K562 (cell line): ENCODE measurements around the gene SMIM13. TPM values are rescaled to one million over a fixed set of nuclear protein-coding genes. Genes with fewer than 3 reads are reported as not detected.

Experiments
- CEBPG ChIP-seq, 3 experiments: fragments of 200-800 bp in 1 of 3; sonication (Bioruptor generic) in 1 of 3; sonication (generic) in 1 of 3; formaldehyde crosslinking in 1 of 3; IDR thresholded peaks in 2 of 3; conservative IDR thresholded peaks in 1 of 3; 2 replicates each; pipeline versions ENCODE4 v1.6.1 to v1.8.0; 2016 to 2022; ENCODE audit warnings: missing compliant biosample characterization in 2 of 3, missing genetic modification characterization in 2 of 3, mild to moderate bottlenecking in 1 of 3, missing genetic modification reagents in 1 of 3
- DMBX1 ChIP-seq: fragments of 250-450 bp; sonication (Bioruptor Pico); IDR thresholded peaks from 2 replicates; pipeline ENCODE4 v1.8.0; 2022; ENCODE audit warnings: inconsistent platforms, mild to moderate bottlenecking, moderate library complexity, borderline replicate concordance
- FOXJ2 ChIP-seq: fragments of 200-800 bp; sonication (Bioruptor generic); IDR thresholded peaks from 2 replicates; pipeline ENCODE4 v1.6.1; 2016; ENCODE audit warnings: missing genetic modification characterization, missing compliant biosample characterization
- HNRNPUL1 ChIP-seq: fragments of 200-400 bp; formaldehyde crosslinking; IDR thresholded peaks from 2 replicates; pipeline ENCODE4 v1.6.1; 2017; ENCODE audit warnings: low read length
- HSF4 ChIP-seq: fragments of 250-450 bp; sonication (Bioruptor Pico); IDR thresholded peaks from 2 replicates; pipeline ENCODE4 v2.1.2; 2022; ENCODE audit warnings: mild to moderate bottlenecking, moderate library complexity, borderline replicate concordance
- IRF2 ChIP-seq: sonication (generic); formaldehyde crosslinking; IDR thresholded peaks from 2 replicates; pipeline ENCODE4 v1.8.1; 2022; ENCODE audit warnings: mild to moderate bottlenecking, missing genetic modification reagents
- KHSRP ChIP-seq: fragments of 450-650 bp; IDR thresholded peaks from 2 replicates; pipeline ENCODE4 v1.6.1; 2017
- NBN ChIP-seq: fragments of 450-650 bp; IDR thresholded peaks from 2 replicates; pipeline ENCODE4 v1.6.1; 2016; ENCODE audit warnings: low read depth, mild to moderate bottlenecking
- ZNF24 ChIP-seq: fragments of 450-650 bp; IDR thresholded peaks from 2 replicates; pipeline ENCODE4 v1.6.1; 2016
- polyA plus RNA-seq, 8 experiments: library from polyadenylated mRNA; depleted of rRNA in 4 of 8; stranded (reverse) in 5 of 8; unstranded in 3 of 8; fragments of >200 nt; fragmentation: Nextera tagmentation in 2 of 8; fragmentation: Illumina TruSeq in 1 of 8; extraction: Ambion mirVana in 2 of 8; extraction: Trizol in 1 of 8; gene quantifications; 2 replicates each; pipeline versions ENCODE4 v1.2.1 to v1.2.3, GENCODE V29; 2011 to 2014; ENCODE audit warnings: inconsistent platforms in 1 of 8, missing spikeins in 1 of 8
- total RNA-seq, 7 experiments: library from RNA; depleted of rRNA in 6 of 7; stranded (reverse); fragments of >200 nt in 6 of 7; fragmentation: Illumina TruSeq in 2 of 7; extraction: Trizol in 2 of 7; gene quantifications; 2 replicates each; pipeline versions ENCODE4 v1.2.1 to v1.2.3, GENCODE V29; 2011 to 2021; ENCODE audit warnings: low replicate concordance in 1 of 7
- TF ChIP-seq, protein P1 (sequence below), 2 experiments: fragments of 450-650 bp in 1 of 2; sonication (generic) in 1 of 2; formaldehyde crosslinking in 1 of 2; IDR thresholded peaks; 2 replicates each; pipeline versions ENCODE4 v1.7.1 to v1.9.0; 2016 to 2022; ENCODE audit warnings: inconsistent platforms in 1 of 2, mild to moderate bottlenecking in 1 of 2, missing genetic modification reagents in 1 of 2
- TF ChIP-seq, protein P2 (sequence below): fragments of 450-650 bp; formaldehyde crosslinking; IDR thresholded peaks from 2 replicates; pipeline ENCODE4 v1.4.0; 2022; ENCODE audit warnings: mild to moderate bottlenecking, moderate library complexity
- TF ChIP-seq, protein P3 (sequence below): sonication (generic); formaldehyde crosslinking; IDR thresholded peaks from 2 replicates; pipeline ENCODE4 v1.8.0; 2022; ENCODE audit warnings: mild to moderate bottlenecking, low read depth, missing genetic modification reagents

Gene SMIM13
- total and polyA plus RNA-seq, 9 of the 15 experiments (the other 6 are each of a cell fraction or from before 2014, with no cell fraction given): 5.5 to 24.8 (median 11.7) TPM

DNA sequence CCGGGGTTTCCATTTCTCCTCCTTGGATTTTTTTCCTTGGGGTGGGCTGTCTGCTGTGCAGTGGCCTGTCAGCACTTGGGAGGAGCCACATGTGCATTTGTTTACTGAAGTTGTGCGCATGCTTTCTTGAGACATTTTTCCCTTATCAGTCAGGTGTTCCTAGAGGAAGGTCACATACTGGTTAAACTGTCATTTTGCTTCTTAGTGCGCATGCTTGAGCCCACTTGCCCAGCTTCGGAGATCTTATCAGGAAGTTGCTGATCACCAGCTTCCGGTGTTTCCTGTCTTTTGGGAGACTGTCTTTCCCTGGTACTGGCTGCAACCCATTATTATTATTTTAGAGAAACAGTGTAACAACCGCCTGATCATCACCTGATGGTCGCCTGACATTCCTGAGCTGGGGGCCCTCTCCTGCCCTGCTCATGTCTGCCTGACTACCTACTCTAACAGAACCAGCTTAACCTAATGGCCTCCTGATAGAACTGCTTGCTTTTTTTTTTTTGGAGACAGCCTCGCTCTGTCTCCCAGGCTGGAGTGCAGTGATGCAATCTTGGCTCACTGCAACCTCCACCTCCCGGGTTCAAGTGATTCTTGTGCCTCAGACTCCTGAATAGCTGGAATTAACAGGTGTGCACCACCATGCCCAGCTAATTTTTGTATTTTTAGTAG, 18.3 kb downstream of the SMIM13 start (continued):
- TF ChIP-seq, protein P1, sequence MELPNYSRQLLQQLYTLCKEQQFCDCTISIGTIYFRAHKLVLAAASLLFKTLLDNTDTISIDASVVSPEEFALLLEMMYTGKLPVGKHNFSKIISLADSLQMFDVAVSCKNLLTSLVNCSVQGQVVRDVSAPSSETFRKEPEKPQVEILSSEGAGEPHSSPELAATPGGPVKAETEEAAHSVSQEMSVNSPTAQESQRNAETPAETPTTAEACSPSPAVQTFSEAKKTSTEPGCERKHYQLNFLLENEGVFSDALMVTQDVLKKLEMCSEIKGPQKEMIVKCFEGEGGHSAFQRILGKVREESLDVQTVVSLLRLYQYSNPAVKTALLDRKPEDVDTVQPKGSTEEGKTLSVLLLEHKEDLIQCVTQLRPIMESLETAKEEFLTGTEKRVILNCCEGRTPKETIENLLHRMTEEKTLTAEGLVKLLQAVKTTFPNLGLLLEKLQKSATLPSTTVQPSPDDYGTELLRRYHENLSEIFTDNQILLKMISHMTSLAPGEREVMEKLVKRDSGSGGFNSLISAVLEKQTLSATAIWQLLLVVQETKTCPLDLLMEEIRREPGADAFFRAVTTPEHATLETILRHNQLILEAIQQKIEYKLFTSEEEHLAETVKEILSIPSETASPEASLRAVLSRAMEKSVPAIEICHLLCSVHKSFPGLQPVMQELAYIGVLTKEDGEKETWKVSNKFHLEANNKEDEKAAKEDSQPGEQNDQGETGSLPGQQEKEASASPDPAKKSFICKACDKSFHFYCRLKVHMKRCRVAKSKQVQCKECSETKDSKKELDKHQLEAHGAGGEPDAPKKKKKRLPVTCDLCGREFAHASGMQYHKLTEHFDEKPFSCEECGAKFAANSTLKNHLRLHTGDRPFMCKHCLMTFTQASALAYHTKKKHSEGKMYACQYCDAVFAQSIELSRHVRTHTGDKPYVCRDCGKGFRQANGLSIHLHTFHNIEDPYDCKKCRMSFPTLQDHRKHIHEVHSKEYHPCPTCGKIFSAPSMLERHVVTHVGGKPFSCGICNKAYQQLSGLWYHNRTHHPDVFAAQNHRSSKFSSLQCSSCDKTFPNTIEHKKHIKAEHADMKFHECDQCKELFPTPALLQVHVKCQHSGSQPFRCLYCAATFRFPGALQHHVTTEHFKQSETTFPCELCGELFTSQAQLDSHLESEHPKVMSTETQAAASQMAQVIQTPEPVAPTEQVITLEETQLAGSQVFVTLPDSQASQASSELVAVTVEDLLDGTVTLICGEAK (IDR thresholded peaks at IDR 0.05): 0 out of 2 replicates have a peak, but pooled peaks have one; percentile 18
- TF ChIP-seq, protein P1 (CRISPR knock-in tag; IDR thresholded peaks at IDR 0.05): no peak
- TF ChIP-seq DMBX1 (CRISPR knock-in tag) (0 out of 2 replicates have a peak, but pooled peaks have one; percentile 46), ZNF24 (no peak), CEBPG (CRISPR knock-in tag; IDR thresholded peaks at IDR 0.05) (peak; percentile 50; the same call in 1 of the 2 replicates), CEBPG (tag; conservative IDR thresholded peaks at IDR 0.05 in 1 of 2, IDR thresholded peaks at IDR 0.05 in 1 of 2) (peak; percentile 73 to 89), NBN (no peak), HSF4 (CRISPR knock-in tag) (no peak), FOXJ2 (peak; percentile 44; the same call in 1 of the 2 replicates), KHSRP (no peak), IRF2 (no peak), HNRNPUL1 (no peak)
- TF ChIP-seq, protein P2, sequence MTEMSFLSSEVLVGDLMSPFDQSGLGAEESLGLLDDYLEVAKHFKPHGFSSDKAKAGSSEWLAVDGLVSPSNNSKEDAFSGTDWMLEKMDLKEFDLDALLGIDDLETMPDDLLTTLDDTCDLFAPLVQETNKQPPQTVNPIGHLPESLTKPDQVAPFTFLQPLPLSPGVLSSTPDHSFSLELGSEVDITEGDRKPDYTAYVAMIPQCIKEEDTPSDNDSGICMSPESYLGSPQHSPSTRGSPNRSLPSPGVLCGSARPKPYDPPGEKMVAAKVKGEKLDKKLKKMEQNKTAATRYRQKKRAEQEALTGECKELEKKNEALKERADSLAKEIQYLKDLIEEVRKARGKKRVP (CRISPR knock-in tag): peak; percentile 45; the same call in 1 of the 2 replicates
- TF ChIP-seq, protein P3, sequence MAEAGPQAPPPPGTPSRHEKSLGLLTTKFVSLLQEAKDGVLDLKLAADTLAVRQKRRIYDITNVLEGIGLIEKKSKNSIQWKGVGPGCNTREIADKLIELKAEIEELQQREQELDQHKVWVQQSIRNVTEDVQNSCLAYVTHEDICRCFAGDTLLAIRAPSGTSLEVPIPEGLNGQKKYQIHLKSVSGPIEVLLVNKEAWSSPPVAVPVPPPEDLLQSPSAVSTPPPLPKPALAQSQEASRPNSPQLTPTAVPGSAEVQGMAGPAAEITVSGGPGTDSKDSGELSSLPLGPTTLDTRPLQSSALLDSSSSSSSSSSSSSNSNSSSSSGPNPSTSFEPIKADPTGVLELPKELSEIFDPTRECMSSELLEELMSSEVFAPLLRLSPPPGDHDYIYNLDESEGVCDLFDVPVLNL (CRISPR knock-in tag): no peak
